Stomach (tissue), 4 donors: ENCODE data around the gene RGS17.

Experiments used
- CTCF ChIP-seq, 7 experiments: fragments of 450-650 bp in 4 of 7; fragments of 200-600 bp in 3 of 7; sonication (generic) in 3 of 7; IDR thresholded peaks; one replicate each; pipeline ENCODE4 v1.5.1; 2016 to 2019; ENCODE audit warnings: antibody characterized with exemption in 7 of 7, control low read depth in 2 of 7, mild to moderate bottlenecking in 1 of 7
- EP300 ChIP-seq: sonication (generic); formaldehyde crosslinking; IDR thresholded peaks from one replicate; pipeline ENCODE4 v1.6.1; 2017; ENCODE audit warnings: antibody characterized with exemption
- POLR2A ChIP-seq, 4 donors: fragments of 450-650 bp; IDR thresholded peaks; one replicate each; pipeline ENCODE4 v1.6.1; 2016; ENCODE audit warnings: antibody characterized with exemption in 4 of 4, control low read depth in 2 of 4, mild to moderate bottlenecking in 1 of 4, moderate library complexity in 1 of 4
- POLR2AphosphoS5 ChIP-seq, 3 donors: sonication (generic); formaldehyde crosslinking; IDR thresholded peaks; one replicate each; pipeline ENCODE4 v1.6.1; 2016; ENCODE audit warnings: antibody characterized with exemption in 3 of 3

GRCh38 chr6:152983637-152984512, 147.2 kb downstream of the RGS17 start:
- TF ChIP-seq CTCF (IDR thresholded peaks at IDR 0.05), result no peak
- TF ChIP-seq POLR2A (IDR thresholded peaks at IDR 0.05), result no peak
- peak; percentile 10 to 45 (median 37) for TF ChIP-seq POLR2AphosphoS5 (IDR thresholded peaks at IDR 0.05)
- no peak for TF ChIP-seq EP300
